ENCODE results near the gene RAB11FIP3. TPM values are rescaled to one million over a fixed set of nuclear protein-coding genes. Genes with fewer than 3 reads are reported as not detected.

Gene RAB11FIP3
- total and polyA plus RNA-seq, 2 donors = 16.8 to 57.0 TPM

- peaks cover 2% of the 10 kb centered on the region for H3K4me1 ChIP-seq (ENCODE audit: insufficient read depth)
- DNase-seq (ENCODE audit: extremely low spot score) = no peak
- H3K27ac ChIP-seq (ENCODE audit: low read depth) = no peak overlapping the region
- no peaks in the 10 kb centered on the region for H3K36me3 ChIP-seq (ENCODE audit: insufficient read depth)
- WGBS = 67% methylated on average over 22 of the region's 22 CpGs
- no peak overlapping the region for H3K4me3 ChIP-seq (ENCODE audit: low read depth, low read length)
Measured at GRCh38 chr16:558298-559020, 133.0 kb downstream of the RAB11FIP3 start.

GRCh38 chr16:559021-559380 lies 133.6 kb downstream of the RAB11FIP3 start:
- DNase-seq (ENCODE audit: extremely low spot score) = no peak
- 73% methylated on average over 15 of the region's 15 CpGs for WGBS
- Histone ChIP-seq H3K4me1 (ENCODE audit: insufficient read depth) (peaks cover 2% of the 10 kb centered on the region), H3K36me3 (ENCODE audit: insufficient read depth) (no peaks in the 10 kb centered on the region), H3K27ac (ENCODE audit: low read depth) (no peak overlapping the region), H3K4me3 (ENCODE audit: low read depth, low read length) (no peak overlapping the region)

- peaks cover 2% of the 10 kb centered on the region for H3K4me1 ChIP-seq (ENCODE audit: insufficient read depth)
- no peak for DNase-seq (ENCODE audit: extremely low spot score)
- H3K27ac ChIP-seq (ENCODE audit: low read depth) = no peak overlapping the region
- H3K4me3 ChIP-seq (ENCODE audit: low read depth, low read length) = peak overlapping the region; percentile 23
- no peaks in the 10 kb centered on the region for H3K36me3 ChIP-seq (ENCODE audit: insufficient read depth)
- 6% methylated on average over 62 of the region's 62 CpGs for WGBS
Measured at GRCh38 chr16:559411-560203, 134.2 kb downstream of the RAB11FIP3 start.

GRCh38 chr16:560204-560700 lies 134.8 kb downstream of the RAB11FIP3 start, which contains the start of gene PRR35:
PRR35 (plus strand) TSS chr16:560394; CDS start chr16:563295, 2,901 bp downstream.
- H3K4me1 ChIP-seq (ENCODE audit: insufficient read depth) = peaks cover 2% of the 10 kb centered on the region
- no peaks in the 10 kb centered on the region for H3K36me3 ChIP-seq (ENCODE audit: insufficient read depth)
- no peak for DNase-seq (ENCODE audit: extremely low spot score)
- under 1% methylated on average over 80 of the region's 84 CpGs for WGBS
- H3K4me3 ChIP-seq (ENCODE audit: low read depth, low read length) = peak within 1 kb of the TSS; percentile 23
- H3K27ac ChIP-seq (ENCODE audit: low read depth) = no peak within 1 kb of the TSS

GRCh38 chr16:560701-561412 lies 135.4 kb downstream of the RAB11FIP3 start:
- WGBS = 26% methylated on average over 43 of the region's 54 CpGs
- Histone ChIP-seq H3K27ac (ENCODE audit: low read depth) (no peak overlapping the region), H3K4me1 (ENCODE audit: insufficient read depth) (peaks cover 2% of the 10 kb centered on the region), H3K36me3 (ENCODE audit: insufficient read depth) (no peaks in the 10 kb centered on the region), H3K4me3 (ENCODE audit: low read depth, low read length) (peak overlapping the region; percentile 23)
- no peak for DNase-seq (ENCODE audit: extremely low spot score)

- Histone ChIP-seq H3K27ac (ENCODE audit: low read depth) (no peak overlapping the region), H3K36me3 (ENCODE audit: insufficient read depth) (no peaks in the 10 kb centered on the region), H3K4me1 (ENCODE audit: insufficient read depth) (peaks cover 4% of the 10 kb centered on the region), H3K4me3 (ENCODE audit: low read depth, low read length) (no peak overlapping the region)
- 71% methylated on average over 15 of the region's 15 CpGs for WGBS
- no peak for DNase-seq (ENCODE audit: extremely low spot score)
Measured at GRCh38 chr16:561413-561794, 136.0 kb downstream of the RAB11FIP3 start.

- Histone ChIP-seq H3K27ac (ENCODE audit: low read depth) (no peak overlapping the region), H3K4me1 (ENCODE audit: insufficient read depth) (peaks cover 4% of the 10 kb centered on the region), H3K4me3 (ENCODE audit: low read depth, low read length) (no peak overlapping the region), H3K36me3 (ENCODE audit: insufficient read depth) (no peaks in the 10 kb centered on the region)
- 84% methylated on average over 43 of the region's 43 CpGs for WGBS
- no peak for DNase-seq (ENCODE audit: extremely low spot score)
Measured at GRCh38 chr16:561957-562938, 136.8 kb downstream of the RAB11FIP3 start.

GRCh38 chr16:563072-563644 lies 137.7 kb downstream of the RAB11FIP3 start:
- no peak for DNase-seq (ENCODE audit: extremely low spot score)
- 89% methylated on average over 30 of the region's 30 CpGs for WGBS
- Histone ChIP-seq H3K36me3 (ENCODE audit: insufficient read depth) (no peaks in the 10 kb centered on the region), H3K4me1 (ENCODE audit: insufficient read depth) (peaks cover 4% of the 10 kb centered on the region), H3K4me3 (ENCODE audit: low read depth, low read length) (no peak overlapping the region), H3K27ac (ENCODE audit: low read depth) (no peak overlapping the region)

- Histone ChIP-seq H3K4me3 (ENCODE audit: low read depth, low read length) (no peak overlapping the region), H3K27ac (ENCODE audit: low read depth) (no peak overlapping the region), H3K36me3 (ENCODE audit: insufficient read depth) (no peaks in the 10 kb centered on the region), H3K4me1 (ENCODE audit: insufficient read depth) (peaks cover 5% of the 10 kb centered on the region)
- DNase-seq (ENCODE audit: extremely low spot score) = no peak
- 85% methylated on average over 42 of the region's 42 CpGs for WGBS
Measured at GRCh38 chr16:564690-565418, 139.4 kb downstream of the RAB11FIP3 start.

GRCh38 chr16:565419-566330 lies 140.2 kb downstream of the RAB11FIP3 start:
- no peak overlapping the region for H3K27ac ChIP-seq (ENCODE audit: low read depth)
- DNase-seq (ENCODE audit: extremely low spot score) = no peak
- H3K4me1 ChIP-seq (ENCODE audit: insufficient read depth) = peaks cover 4% of the 10 kb centered on the region
- H3K4me3 ChIP-seq (ENCODE audit: low read depth, low read length) = no peak overlapping the region
- H3K36me3 ChIP-seq (ENCODE audit: insufficient read depth) = no peaks in the 10 kb centered on the region
- 27% methylated on average over 35 of the region's 35 CpGs for WGBS

Measured in urinary bladder (tissue), 4 donors.